OCI-LY1 (cell line): ENCODE results near the gene MTERF4.

ENCODE experiments used
- EZH2 ChIP-seq: fragments of 200-600 bp; sonication (generic), shearing (Covaris generic); IDR thresholded peaks from 2 replicates; pipeline ENCODE4 v1.8.0; 2017; ENCODE audit warnings: borderline replicate concordance, mixed run types, mild to moderate bottlenecking, antibody characterized with exemption, low read length, moderate library complexity, mixed read lengths
- TF ChIP-seq, protein P1 (sequence below): fragments of 200-600 bp; sonication (generic), shearing (Covaris generic); IDR thresholded peaks from 2 replicates; pipeline ENCODE4 v1.5.1; 2017; ENCODE audit warnings: mild to moderate bottlenecking, antibody characterized with exemption, low read length, moderate library complexity, mixed read lengths

- TF ChIP-seq EZH2 = no peak
- TF ChIP-seq, protein P1, sequence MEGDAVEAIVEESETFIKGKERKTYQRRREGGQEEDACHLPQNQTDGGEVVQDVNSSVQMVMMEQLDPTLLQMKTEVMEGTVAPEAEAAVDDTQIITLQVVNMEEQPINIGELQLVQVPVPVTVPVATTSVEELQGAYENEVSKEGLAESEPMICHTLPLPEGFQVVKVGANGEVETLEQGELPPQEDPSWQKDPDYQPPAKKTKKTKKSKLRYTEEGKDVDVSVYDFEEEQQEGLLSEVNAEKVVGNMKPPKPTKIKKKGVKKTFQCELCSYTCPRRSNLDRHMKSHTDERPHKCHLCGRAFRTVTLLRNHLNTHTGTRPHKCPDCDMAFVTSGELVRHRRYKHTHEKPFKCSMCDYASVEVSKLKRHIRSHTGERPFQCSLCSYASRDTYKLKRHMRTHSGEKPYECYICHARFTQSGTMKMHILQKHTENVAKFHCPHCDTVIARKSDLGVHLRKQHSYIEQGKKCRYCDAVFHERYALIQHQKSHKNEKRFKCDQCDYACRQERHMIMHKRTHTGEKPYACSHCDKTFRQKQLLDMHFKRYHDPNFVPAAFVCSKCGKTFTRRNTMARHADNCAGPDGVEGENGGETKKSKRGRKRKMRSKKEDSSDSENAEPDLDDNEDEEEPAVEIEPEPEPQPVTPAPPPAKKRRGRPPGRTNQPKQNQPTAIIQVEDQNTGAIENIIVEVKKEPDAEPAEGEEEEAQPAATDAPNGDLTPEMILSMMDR = no peak
Observed at GRCh38 chr2:241121008-241121407, 18.9 kb upstream of the MTERF4 start.
